ENCODE data around the gene MYCBPAP. TPM values are rescaled to one million over a fixed set of nuclear protein-coding genes. Genes with fewer than 3 reads are reported as not detected.

MYCBPAP gene
- total RNA-seq, 1 experiment from 2014 or later = not detected

DNA sequence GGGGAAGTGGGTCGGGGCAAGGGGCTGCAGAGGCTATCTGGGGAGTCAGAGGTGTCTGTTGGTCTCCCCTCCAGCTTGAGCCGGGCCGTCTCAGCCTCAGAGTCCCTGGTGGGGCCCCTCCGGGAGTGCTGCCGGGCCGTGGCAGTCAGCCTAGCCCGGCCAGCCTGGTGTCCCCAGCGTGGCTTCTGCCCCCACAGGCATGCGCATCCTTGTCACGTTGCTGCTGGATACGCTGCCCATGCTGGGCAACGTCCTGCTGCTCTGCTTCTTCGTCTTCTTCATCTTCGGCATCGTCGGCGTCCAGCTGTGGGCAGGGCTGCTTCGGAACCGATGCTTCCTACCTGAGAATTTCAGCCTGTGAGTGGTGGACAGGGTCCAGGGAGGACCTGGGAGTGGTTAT is 63.4 kb downstream of the MYCBPAP start:
- DNase-seq (ENCODE audit: low read depth) = no peak

GRCh38 chr17:50572541-50572940 is 64.3 kb downstream of the MYCBPAP start:
- DNase-seq (ENCODE audit: low read depth) = no peak

GRCh38 chr17:50573866-50574611 is 65.8 kb downstream of the MYCBPAP start:
- no peak for DNase-seq (ENCODE audit: low read depth)

DNA sequence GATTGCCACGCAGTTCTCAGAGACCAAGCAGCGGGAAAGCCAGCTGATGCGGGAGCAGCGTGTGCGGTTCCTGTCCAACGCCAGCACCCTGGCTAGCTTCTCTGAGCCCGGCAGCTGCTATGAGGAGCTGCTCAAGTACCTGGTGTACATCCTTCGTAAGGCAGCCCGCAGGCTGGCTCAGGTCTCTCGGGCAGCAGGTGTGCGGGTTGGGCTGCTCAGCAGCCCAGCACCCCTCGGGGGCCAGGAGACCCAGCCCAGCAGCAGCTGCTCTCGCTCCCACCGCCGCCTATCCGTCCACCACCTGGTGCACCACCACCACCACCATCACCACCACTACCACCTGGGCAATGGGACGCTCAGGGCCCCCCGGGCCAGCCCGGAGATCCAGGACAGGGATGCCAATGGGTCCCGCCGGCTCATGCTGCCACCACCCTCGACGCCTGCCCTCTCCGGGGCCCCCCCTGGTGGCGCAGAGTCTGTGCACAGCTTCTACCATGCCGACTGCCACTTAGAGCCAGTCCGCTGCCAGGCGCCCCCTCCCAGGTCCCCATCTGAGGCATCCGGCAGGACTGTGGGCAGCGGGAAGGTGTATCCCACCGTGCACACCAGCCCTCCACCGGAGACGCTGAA is 67.5 kb downstream of the MYCBPAP start:
- no peak for DNase-seq (ENCODE audit: low read depth)

DNA sequence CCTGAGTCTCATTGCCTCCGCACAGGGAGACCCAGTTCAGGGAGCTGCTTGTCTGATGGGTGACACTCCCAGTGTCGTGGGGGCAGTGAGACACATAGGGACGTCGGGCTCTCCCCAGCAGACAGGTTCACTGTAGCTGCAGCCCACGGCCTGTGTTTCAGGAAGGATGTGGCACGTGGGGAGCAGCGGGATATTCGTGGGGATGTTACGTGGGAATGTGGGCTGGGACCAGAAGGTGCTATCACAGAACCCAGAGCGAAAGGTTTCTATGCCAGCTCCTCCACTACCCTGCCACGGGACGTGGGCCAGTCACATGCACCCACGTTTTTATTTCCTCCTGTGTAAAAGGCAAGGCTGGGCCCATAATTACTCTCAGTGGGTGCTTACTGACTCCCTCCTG is 68.6 kb downstream of the MYCBPAP start:
- no peak for DNase-seq (ENCODE audit: low read depth)

- DNase-seq (ENCODE audit: low read depth) = no peak
Measured at GRCh38 chr17:50577451-50577954, 69.3 kb downstream of the MYCBPAP start.

DNA sequence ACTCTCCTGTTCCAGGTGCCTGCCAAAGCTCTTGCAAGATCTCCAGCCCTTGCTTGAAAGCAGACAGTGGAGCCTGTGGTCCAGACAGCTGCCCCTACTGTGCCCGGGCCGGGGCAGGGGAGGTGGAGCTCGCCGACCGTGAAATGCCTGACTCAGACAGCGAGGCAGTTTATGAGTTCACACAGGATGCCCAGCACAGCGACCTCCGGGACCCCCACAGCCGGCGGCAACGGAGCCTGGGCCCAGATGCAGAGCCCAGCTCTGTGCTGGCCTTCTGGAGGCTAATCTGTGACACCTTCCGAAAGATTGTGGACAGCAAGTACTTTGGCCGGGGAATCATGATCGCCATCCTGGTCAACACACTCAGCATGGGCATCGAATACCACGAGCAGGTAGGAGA is 69.9 kb downstream of the MYCBPAP start:
- no peak for DNase-seq (ENCODE audit: low read depth)

DNA sequence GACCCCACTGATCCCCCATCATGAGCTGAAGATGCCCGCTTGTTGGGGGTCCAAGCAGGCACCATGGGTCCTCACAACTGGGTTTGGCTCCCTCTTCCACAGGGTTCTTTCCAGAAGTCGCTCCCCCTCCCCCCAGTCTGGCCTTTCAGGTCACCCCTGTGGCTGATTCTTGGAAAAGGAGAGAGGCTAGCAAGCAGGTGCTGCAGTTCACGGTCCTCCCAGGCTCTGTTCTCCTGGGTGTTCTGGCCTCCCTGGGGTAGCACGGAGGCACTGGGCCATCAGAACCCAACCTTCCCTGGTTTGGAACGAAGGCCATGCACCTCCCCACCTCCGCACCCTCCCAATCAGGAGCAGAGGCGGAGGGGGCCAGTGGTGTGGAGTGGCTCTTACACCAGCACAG is 71.2 kb downstream of the MYCBPAP start:
- no peak for DNase-seq (ENCODE audit: low read depth)

DNA sequence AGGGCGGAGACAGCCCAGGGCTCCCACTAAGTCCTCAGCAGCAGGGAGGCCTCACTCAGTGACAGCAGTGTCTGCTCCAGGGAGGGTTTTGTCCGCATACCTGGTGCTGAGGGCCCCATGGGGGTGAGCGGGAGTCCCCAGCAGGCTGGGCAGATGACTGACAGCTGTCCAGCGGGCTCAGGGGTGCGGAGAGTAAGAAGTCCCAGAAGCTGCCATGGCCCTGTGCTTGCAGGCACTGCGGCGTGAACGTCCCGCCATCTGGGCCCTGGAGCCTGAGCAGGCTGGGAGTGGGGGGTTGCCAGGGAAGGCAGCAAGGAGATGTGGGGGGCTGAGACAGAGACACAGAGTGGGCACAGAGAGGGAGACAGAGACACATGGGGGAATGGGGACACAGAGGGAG is 72.4 kb downstream of the MYCBPAP start:
- no peak for DNase-seq (ENCODE audit: low read depth)

Other genes starting within 250 kb of the MYCBPAP start
- 0.99 and 5.2 TPM in 2 replicates for gene TMEM92, start 234.0 kb upstream of the MYCBPAP start, total RNA-seq (2014; rRNA removed; shearing (Covaris generic))
- gene XYLT2, start 162.3 kb upstream of the MYCBPAP start, total RNA-seq (2014; rRNA removed; shearing (Covaris generic)) = 17.8 and 37.4 TPM in 2 replicates
- 89.9 and 119 TPM in 2 replicates for gene MRPL27, start 135.3 kb upstream of the MYCBPAP start, total RNA-seq (2014; rRNA removed; shearing (Covaris generic))
- gene EME1, start 135.2 kb upstream of the MYCBPAP start, total RNA-seq (2014; rRNA removed; shearing (Covaris generic)) = 6.1 and 9.6 TPM in 2 replicates
- gene LRRC59, start 110.9 kb upstream of the MYCBPAP start, total RNA-seq (2014; rRNA removed; shearing (Covaris generic)) = 213 and 250 TPM in 2 replicates
- 23.4 and 29.1 TPM in 2 replicates for gene ACSF2, start 82.2 kb upstream of the MYCBPAP start, total RNA-seq (2014; rRNA removed; shearing (Covaris generic))
- not detected in 2 replicates for gene CHAD, start 39.6 kb upstream of the MYCBPAP start, total RNA-seq (2014; rRNA removed; shearing (Covaris generic))
- 9.8 and 14.1 TPM in 2 replicates for gene RSAD1, start 29.6 kb upstream of the MYCBPAP start, total RNA-seq (2014; rRNA removed; shearing (Covaris generic))
- gene EPN3, start 24.3 kb downstream of the MYCBPAP start, total RNA-seq (2014; rRNA removed; shearing (Covaris generic)) = 0.74 TPM in 1 of 2 replicates, not detected in the other
- gene SPATA20, start 38.7 kb downstream of the MYCBPAP start, total RNA-seq (2014; rRNA removed; shearing (Covaris generic)) = 23.1 and 60.5 TPM in 2 replicates
- 0.15 TPM in 1 of 2 replicates, not detected in the other for gene CACNA1G, start 52.3 kb downstream of the MYCBPAP start, total RNA-seq (2014; rRNA removed; shearing (Covaris generic))
- 9.3 and 13.3 TPM in 2 replicates for gene ABCC3, start 126.4 kb downstream of the MYCBPAP start, total RNA-seq (2014; rRNA removed; shearing (Covaris generic))
- gene ANKRD40, start 199.5 kb downstream of the MYCBPAP start, total RNA-seq (2014; rRNA removed; shearing (Covaris generic)) = 28.8 and 41.2 TPM in 2 replicates
- 8.0 and 24.0 TPM in 2 replicates for gene LUC7L3, start 211.2 kb downstream of the MYCBPAP start, total RNA-seq (2014; rRNA removed; shearing (Covaris generic))